K562 (cell line): ENCODE measurements around the gene DDX51. TPM values are rescaled to one million over a fixed set of nuclear protein-coding genes. Genes with fewer than 3 reads are reported as not detected.

Experiments used
- ATAC-seq: fragments of 200-7000 bp; cut with Tn5 transposase; 3 replicates; pipeline ENCODE4 v1.9.1; 2020; ENCODE audit warnings: moderate library complexity
- BruUV-seq: library from RNA; stranded (reverse); fragments of 400-500 nt; replicated peaks from 2 replicates; lab custom pipeline; 2021; lab: Mats Ljungman, UMichigan
- CTCF ChIA-PET: fragments of 300-600 bp; formaldehyde crosslinking; extraction: SDS; loops from one replicate; lab custom pipeline; 2021; ENCODE audit warnings: low intra/inter-chr PET ratio; lab: Yijun Ruan, JAX
- POLR2A ChIA-PET: fragments of 300-600, 350-650 bp; sonication (Branson Sonifier 250); formaldehyde crosslinking; extraction: SDS; loops from one replicate; lab custom pipeline; 2021; ENCODE audit warnings: antibody characterized with exemption, inconsistent platforms; lab: Yijun Ruan, JAX
- DNase-seq, 4 experiments: peaks; one replicate each; pipeline versions ENCODE4 v3.0.0 to v3.0.0-alpha.2; 2011 to 2018; ENCODE audit warnings: low spot score in 3 of 4, mixed read lengths in 3 of 4; ENCODE audit errors: extremely low read depth in 1 of 4
- FAIRE-seq: peaks from 2 replicates; lab custom pipeline; 2011; peaks lifted over from hg19 to GRCh38; lab: Jason Lieb, UNC
- H2AFZ ChIP-seq: 2 replicates; pipeline ENCODE4 v1.6.0; 2011; ENCODE audit warnings: low read depth, low read length, control low read depth, inconsistent platforms
- H3K27ac ChIP-seq: fragments of 200-600 bp; 3 replicates; pipeline ENCODE4 v1.8.0; 2011; ENCODE audit warnings: low read depth, mild to moderate bottlenecking, control low read depth, inconsistent platforms, low read length, moderate library complexity, mixed read lengths; ENCODE audit errors: extremely low read depth
- H3K27me3 ChIP-seq, 2 experiments: fragments of 300-600 bp in 1 of 2; 2 replicates in 1 of 2; 3 replicates in 1 of 2; pipeline versions ENCODE4 v1.6.0 to v1.8.0; 2011; ENCODE audit warnings: inconsistent platforms in 2 of 2, low read length in 2 of 2, mild to moderate bottlenecking in 1 of 2, mixed read lengths in 1 of 2, moderate library complexity in 1 of 2; ENCODE audit not compliant: control insufficient read depth in 2 of 2, insufficient read depth in 2 of 2
- H3K36me3 ChIP-seq: fragments of 300-600 bp; 3 replicates; pipeline ENCODE4 v1.8.0; 2011; ENCODE audit warnings: mild to moderate bottlenecking, low read length, inconsistent platforms; ENCODE audit not compliant: control insufficient read depth, insufficient read depth
- H3K4me1 ChIP-seq, 2 experiments: fragments of 200-600 bp in 1 of 2; replicated peaks in 1 of 2; 2 replicates in 1 of 2; 3 replicates in 1 of 2; pipeline versions ENCODE4 v1.5.1 to v1.8.0; 2011; ENCODE audit warnings: inconsistent platforms in 2 of 2, low read length in 2 of 2, mild to moderate bottlenecking in 1 of 2, mixed read lengths in 1 of 2, moderate library complexity in 1 of 2; ENCODE audit not compliant: control insufficient read depth in 2 of 2, insufficient read depth in 2 of 2
- H3K4me2 ChIP-seq: 2 replicates; pipeline ENCODE4 v1.6.1; 2011; ENCODE audit warnings: low read length, control low read depth, inconsistent platforms, mixed read lengths; ENCODE audit not compliant: insufficient read depth
- H3K4me3 ChIP-seq: fragments of 200-600 bp; sonication (generic), shearing (Covaris generic); 2 replicates; pipeline ENCODE4 v1.5.1; 2016; ENCODE audit warnings: control low read depth, inconsistent platforms
- H3K79me2 ChIP-seq: fragments of 200-600 bp; 3 replicates; pipeline ENCODE4 v1.8.0; 2011; ENCODE audit warnings: low read length, inconsistent platforms; ENCODE audit not compliant: control insufficient read depth, insufficient read depth
- H3K9ac ChIP-seq, 2 experiments: 2 replicates each; pipeline versions ENCODE4 v1.6.0 to v1.6.1; 2011; ENCODE audit warnings: low read depth in 2 of 2, low read length in 2 of 2, control low read depth in 1 of 2, inconsistent platforms in 1 of 2, mild to moderate bottlenecking in 1 of 2, mixed read lengths in 1 of 2; ENCODE audit not compliant: insufficient read depth in 1 of 2
- H3K9me1 ChIP-seq: one replicate; pipeline ENCODE4 v1.6.0; 2011; ENCODE audit warnings: inconsistent platforms, mild to moderate bottlenecking, low read length, moderate library complexity; ENCODE audit not compliant: control insufficient read depth, insufficient read depth
- H3K9me3 ChIP-seq: replicated peaks from 2 replicates; pipeline ENCODE4 v1.5.1; 2011; ENCODE audit warnings: low read depth, low read length, inconsistent platforms; ENCODE audit not compliant: control insufficient read depth, insufficient read depth
- H4K20me1 ChIP-seq: replicated peaks from 2 replicates; pipeline ENCODE4 v1.6.1; 2011; ENCODE audit warnings: low read length, inconsistent platforms, mixed read lengths; ENCODE audit not compliant: control insufficient read depth, insufficient read depth
- CBFB ChIP-seq: sonication (generic); formaldehyde crosslinking; IDR thresholded peaks from 2 replicates; pipeline ENCODE4 v1.4.0; 2020; ENCODE audit warnings: mild to moderate bottlenecking, missing genetic modification reagents
- PCBP1 ChIP-seq: fragments of 200-400 bp; formaldehyde crosslinking; IDR thresholded peaks from 2 replicates; pipeline ENCODE4 v1.6.1; 2018; ENCODE audit warnings: mild to moderate bottlenecking, low read depth, low read length; ENCODE audit not compliant: poor library complexity, severe bottlenecking
- ZBTB33 ChIP-seq: sonication (generic); formaldehyde crosslinking; IDR thresholded peaks from 2 replicates; pipeline ENCODE4 v1.8.1; 2023; ENCODE audit warnings: mild to moderate bottlenecking, missing genetic modification reagents
- WGBS: fragments of 100-300 bp; shearing (Covaris generic); methylation state at CpG from one replicate; pipeline ENCODE4 v1.1.6; 2016; ENCODE audit warnings: low coverage, mixed read lengths; ENCODE audit not compliant: insufficient coverage; ENCODE audit errors: missing lambda C conversion rate; 5-methylcytosine and 5-hydroxymethylcytosine counted together
- in situ Hi-C: fragments of 300-500 bp; cut with MboI; formaldehyde crosslinking; loops from 4 replicates; pipeline ENCODE4 v1.15.0; 2018; ENCODE audit warnings: inconsistent platforms, mixed read lengths
- intact Hi-C: fragments of 100-400 bp; cut with micrococcal nuclease; formaldehyde crosslinking; loops from 2 replicates; pipeline ENCODE4 v1.14.2; 2022
- polyA plus RNA-seq, 8 experiments: library from polyadenylated mRNA; depleted of rRNA in 4 of 8; stranded (reverse) in 5 of 8; unstranded in 3 of 8; fragments of >200 nt; fragmentation: Nextera tagmentation in 2 of 8; fragmentation: Illumina TruSeq in 1 of 8; extraction: Ambion mirVana in 2 of 8; extraction: Trizol in 1 of 8; gene quantifications; 2 replicates each; pipeline versions ENCODE4 v1.2.1 to v1.2.3, GENCODE V29; 2011 to 2014; ENCODE audit warnings: inconsistent platforms in 1 of 8, missing spikeins in 1 of 8
- total RNA-seq, 7 experiments: library from RNA; depleted of rRNA in 6 of 7; stranded (reverse); fragments of >200 nt in 6 of 7; fragmentation: Illumina TruSeq in 2 of 7; extraction: Trizol in 2 of 7; gene quantifications; 2 replicates each; pipeline versions ENCODE4 v1.2.1 to v1.2.3, GENCODE V29; 2011 to 2021; ENCODE audit warnings: low replicate concordance in 1 of 7

DDX51 gene
- total and polyA plus RNA-seq, 9 of the 15 experiments (the other 6 are each of a cell fraction or from before 2014, with no cell fraction given) = 1.1 to 35.9 (median 12.4) TPM

GRCh38 chr12:132094269-132094891 lies 49.7 kb downstream of the DDX51 start:
- no peak; the same call in 2 of the 3 replicates for ATAC-seq
- Histone ChIP-seq H3K36me3 (peaks cover 72% of the 10 kb centered on the region), H2AFZ (no peak overlapping the region), H3K4me1 (peaks cover 0 to 4% of the 10 kb centered on the region in 2 experiments; a peak in 1 of 5 replicates), H3K79me2 (peaks cover 68% of the 10 kb centered on the region), H3K9ac (no peak overlapping the region), H3K4me2 (no peak overlapping the region), H3K9me3 (peaks cover 7% of the 10 kb centered on the region), H3K4me3 (no peak overlapping the region), H3K27me3 (no peaks in the 10 kb centered on the region), H4K20me1 (no peaks in the 10 kb centered on the region), H3K9me1 (no peaks in the 10 kb centered on the region)
- in situ Hi-C loops = no loop called here
- intact Hi-C loops = no loop called here
- ChIA-PET POLR2A (interaction anchor here (1.5 kb wide), 1 partner anchor 9 kb away, joined by 3 read pairs; no protein-coding TSS in a partner anchor), CTCF (no interaction called here)
- FAIRE-seq = no peak
- BruUV-seq = no TSS peak
- 97% methylated on average over 14 of the region's 16 CpGs for WGBS
- no peak for DNase-seq
- TF ChIP-seq CBFB (CRISPR knock-in tag) (no peak), ZBTB33 (peak; percentile 40; the same call in 1 of the 2 replicates), PCBP1 (peak; percentile 93)
- TF ChIP-seq, all 486 proteins: peak for 2
- H3K27ac ChIP-seq = no peak overlapping the region
